DMS153 treated with DMSO at 0.1 percent for 48 hours (cell line): ENCODE results near the gene ANAPC16.
"Not testable (repeated sequence)": the region's sequence is repeated elsewhere in the genome, so short reads cannot be mapped to it uniquely, and the experiment has no call there.

ENCODE experiments used
- DNase-seq: peaks from one replicate; lab custom pipeline; 2025; ENCODE audit not compliant: unreplicated experiment; lab: John Stamatoyannopoulos, UW

The ANAPC16 gene

DNA sequence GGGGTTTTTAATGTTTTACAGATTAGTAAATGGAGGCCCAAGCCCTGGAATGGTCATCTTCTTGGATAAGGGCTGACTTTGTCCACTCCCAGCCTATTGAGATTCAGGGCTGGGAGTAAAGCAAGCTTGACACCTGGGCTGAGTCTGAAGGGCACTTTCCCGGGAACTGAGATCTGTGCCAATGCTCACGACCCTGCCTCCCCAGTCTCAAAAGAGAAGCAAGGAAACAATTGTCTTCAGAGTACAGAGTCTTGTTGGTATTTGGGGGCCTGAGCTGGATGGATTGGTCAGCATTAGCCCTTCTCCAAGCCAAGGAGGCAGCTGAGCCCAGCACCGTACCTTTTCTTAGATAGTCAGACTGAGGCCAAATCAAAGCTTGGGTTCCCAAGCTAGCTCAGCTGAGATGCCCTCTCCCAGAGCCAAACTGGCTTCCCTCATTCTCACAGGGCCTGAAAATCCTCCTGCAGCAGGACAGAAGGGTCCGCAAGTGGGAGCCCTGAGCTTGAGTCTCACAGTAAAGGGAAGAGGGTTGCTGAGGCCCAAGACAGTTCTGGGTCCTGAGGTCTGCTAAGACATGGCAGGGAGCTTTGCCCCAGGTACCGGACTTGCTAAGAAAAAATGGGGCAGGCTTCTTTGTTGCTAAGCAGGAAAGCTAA lies 61.7 kb downstream of the ANAPC16 start:
- DNase-seq = no peak

DNA sequence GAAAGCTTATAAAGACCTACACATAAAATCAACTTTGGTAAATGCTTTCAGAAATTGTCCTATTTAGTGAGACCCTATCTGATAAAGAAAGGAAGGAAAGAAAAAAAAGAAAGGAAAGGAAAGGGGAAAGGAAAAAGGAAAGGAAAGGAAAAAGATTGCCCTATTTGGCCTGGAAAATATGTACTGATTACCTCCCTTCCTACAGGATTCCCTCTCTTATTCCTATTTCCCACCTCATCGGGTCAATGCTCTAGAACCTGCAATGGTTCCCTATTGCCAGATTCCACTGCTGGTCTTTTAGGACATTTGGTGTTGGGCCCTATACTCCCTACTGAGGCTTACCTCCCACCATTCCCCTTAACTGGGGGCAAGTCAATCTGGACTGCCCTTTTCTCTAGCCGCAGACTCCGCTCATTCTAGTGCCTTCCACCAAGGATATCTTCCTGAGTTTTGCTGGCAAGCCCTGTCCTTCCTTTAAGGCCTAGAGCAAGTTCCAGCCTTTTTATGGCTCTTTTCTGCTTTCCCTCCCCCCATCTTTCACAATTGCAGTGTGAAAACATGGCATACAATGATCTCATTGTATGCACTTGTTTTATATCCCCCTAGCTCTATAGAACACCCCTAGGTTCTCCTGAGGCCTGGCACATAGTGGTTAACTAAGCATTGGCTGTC lies 62.3 kb downstream of the ANAPC16 start:
- DNase-seq = no peak

DNA sequence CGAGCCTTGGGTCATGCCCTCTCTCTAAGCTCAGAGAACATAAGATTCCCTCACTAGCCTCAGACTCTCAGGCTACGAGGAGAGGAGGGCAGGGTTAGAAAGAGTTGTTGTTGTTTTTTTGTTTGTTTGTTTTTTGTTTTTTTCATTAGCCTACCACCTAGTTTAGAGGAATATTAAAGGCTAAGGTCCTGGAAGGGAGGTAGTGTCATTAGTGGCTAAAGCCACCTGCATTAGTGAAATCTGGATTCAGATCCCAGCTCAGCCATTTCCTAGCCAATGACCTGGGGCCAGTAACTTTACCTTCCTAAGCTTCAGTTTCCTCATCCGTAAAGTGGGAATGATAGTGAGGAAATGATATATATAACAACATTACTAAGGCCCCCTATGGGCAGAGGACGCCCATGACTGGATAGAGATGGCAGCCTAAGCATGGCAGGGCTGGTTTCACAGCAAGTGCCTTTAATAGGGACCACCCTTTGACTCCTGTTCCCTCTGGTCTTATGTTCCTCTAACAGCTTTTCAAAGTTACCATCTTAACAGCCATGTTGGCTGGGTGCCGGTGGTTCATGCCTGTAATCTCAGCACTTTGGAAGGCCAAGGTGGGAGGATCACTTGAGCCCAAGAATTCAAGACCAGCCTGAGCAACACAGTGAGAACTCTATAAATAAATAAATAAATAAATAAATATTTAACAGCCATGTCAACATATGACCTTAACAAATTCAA lies 63.0 kb downstream of the ANAPC16 start:
- no peak for DNase-seq

- DNase-seq = not testable (repeated sequence)
Measured at GRCh38 chr10:72279587-72279986, 63.8 kb downstream of the ANAPC16 start.

- DNase-seq = no peak
Measured at GRCh38 chr10:72283131-72283530, 67.3 kb downstream of the ANAPC16 start.
